Measurements from ENCODE around the gene SGMS1.

Gene SGMS1

DNA sequence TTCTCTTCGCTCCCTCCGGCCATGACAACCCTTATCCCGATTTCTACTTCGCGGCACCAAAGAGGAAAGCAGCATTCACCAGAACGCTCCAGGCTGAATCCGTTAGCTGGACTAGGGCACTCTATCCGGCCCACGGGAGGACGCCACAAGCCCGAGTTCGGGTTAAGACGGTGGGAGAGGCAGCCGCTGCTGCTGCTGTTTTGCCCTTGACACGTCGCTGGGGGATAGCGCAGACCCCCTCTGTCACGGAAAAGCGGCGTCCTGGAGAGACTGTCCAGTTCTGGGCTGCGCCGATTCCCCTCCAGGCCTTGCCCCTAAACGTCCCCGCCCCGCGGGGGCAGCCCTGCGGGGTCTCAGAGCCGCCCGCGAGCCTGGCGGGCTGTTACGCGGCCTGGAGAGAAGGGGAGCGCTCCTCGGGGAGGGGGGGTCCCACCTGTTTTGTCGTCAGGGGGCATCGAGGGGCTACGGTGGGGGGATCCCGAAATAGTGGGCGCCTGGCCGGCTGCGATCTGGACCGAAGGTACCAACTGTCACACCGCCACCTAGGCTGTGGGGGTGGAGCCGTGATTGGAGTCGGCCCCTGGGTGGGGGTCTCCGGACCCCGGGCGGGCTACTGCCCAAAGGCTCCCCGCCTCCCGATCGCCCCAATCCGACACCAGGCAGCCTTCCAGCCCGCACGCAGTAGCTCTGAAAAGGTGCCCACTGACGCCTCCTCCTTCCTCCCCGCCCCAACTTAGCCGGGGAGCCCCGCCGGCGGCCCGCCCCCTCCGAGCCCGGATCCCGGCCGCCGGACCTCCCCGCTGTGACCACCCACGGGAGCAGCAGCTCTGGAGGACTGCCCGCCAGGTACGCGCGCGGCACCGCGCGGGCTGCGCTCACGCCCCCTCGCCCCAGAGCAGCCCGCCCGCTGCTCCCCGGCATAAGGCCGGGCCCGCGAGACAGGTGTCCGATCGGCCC, 772 bp downstream of the SGMS1 start:
- DNase-seq (ENCODE audit: low read depth, low spot score): no peak
- Histone ChIP-seq H3K27me3 (ENCODE audit: insufficient read depth, insufficient read length) (peaks cover 7% of the 10 kb centered on the region), H3K4me1 (ENCODE audit: insufficient read depth, insufficient read length) (peaks cover 5% of the 10 kb centered on the region), H3K4me3 (ENCODE audit: insufficient read length, low read depth) (peak overlapping the region; percentile 64), H3K9me3 (ENCODE audit: insufficient read depth, low read length) (no peaks in the 10 kb centered on the region), H3K36me3 (ENCODE audit: insufficient read depth, insufficient read length, low read length) (no peaks in the 10 kb centered on the region), H3K9ac (ENCODE audit: insufficient read length, low read depth) (peak overlapping the region; percentile 77)
- TF ChIP-seq ZNF274 (IDR thresholded peaks at IDR 0.05; ENCODE audit: low read depth, low read length): no peak
- no peak for TF ChIP-seq YY1 (IDR thresholded peaks at IDR 0.05; ENCODE audit: insufficient read depth, insufficient read length)
- no peak for TF ChIP-seq SUZ12 (IDR thresholded peaks at IDR 0.05; ENCODE audit: extremely low read depth, insufficient read depth, insufficient read length)

DNA sequence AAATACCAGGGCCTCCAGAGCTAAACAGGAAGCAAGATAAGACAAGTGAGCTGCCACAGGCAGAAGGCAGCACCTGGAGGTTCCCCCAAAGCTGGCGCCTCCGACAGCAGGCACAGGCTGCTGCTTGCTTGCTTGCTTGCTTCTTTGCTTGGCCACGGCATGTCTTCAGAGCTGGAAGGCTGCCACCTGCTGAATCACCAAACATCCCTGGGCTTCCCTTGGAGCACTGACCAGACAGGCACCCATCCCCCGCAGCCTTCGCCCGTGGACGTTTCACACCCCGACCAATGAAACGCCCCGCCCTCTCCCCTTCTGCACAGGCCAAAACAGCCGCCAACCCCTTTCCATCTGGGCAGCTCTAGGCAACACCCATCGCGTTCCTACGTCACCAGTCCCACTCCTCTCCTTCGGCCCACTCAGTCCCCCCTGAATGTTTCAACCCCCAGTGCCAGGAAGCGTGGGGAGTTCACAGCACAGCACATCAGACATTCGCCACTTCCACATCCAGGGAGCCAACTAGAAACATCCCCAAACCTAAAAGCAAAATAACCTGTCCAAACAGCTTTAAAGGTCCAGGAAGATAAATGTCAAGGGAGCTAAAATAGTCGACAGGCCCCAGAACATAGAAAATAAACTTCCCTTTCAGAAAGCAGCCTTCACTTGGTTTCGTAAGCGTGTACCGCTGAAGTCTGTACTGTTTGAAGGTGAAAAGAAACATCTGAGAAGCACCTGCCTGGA, 1.6 kb downstream of the SGMS1 start:
- Histone ChIP-seq H3K4me1 (ENCODE audit: insufficient read depth, insufficient read length) (peaks cover 5% of the 10 kb centered on the region), H3K9ac (ENCODE audit: insufficient read length, low read depth) (peak overlapping the region; percentile 77), H3K36me3 (ENCODE audit: insufficient read depth, insufficient read length, low read length) (no peaks in the 10 kb centered on the region), H3K27me3 (ENCODE audit: insufficient read depth, insufficient read length) (peaks cover 7% of the 10 kb centered on the region), H3K9me3 (ENCODE audit: insufficient read depth, low read length) (no peaks in the 10 kb centered on the region), H3K4me3 (ENCODE audit: insufficient read length, low read depth) (peak overlapping the region; percentile 64)
- no peak for TF ChIP-seq YY1 (IDR thresholded peaks at IDR 0.05; ENCODE audit: insufficient read depth, insufficient read length)
- TF ChIP-seq ZNF274 (IDR thresholded peaks at IDR 0.05; ENCODE audit: low read depth, low read length): no peak
- TF ChIP-seq SUZ12 (IDR thresholded peaks at IDR 0.05; ENCODE audit: extremely low read depth, insufficient read depth, insufficient read length): no peak
- DNase-seq (ENCODE audit: low read depth, low spot score): no peak

DNA sequence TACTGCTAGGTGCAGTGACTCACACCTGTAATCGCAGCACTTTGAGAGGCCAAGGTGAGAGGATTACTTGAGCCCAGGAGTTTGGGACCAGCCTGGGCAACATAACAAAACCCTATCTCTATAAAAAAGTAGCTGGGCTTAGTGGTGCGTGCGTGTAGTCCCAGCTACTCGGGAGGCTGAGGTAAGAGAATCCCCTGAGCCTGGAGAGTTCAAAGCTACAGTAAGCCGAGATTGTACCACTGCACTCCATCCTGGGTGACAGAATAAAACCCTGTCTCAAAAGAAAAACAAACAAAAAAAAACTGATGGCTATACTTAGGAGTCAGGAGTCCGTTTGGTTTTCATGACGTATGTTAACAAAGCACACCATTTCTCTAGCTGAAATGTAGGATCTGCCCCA, 2.9 kb downstream of the SGMS1 start:
- H3K9ac ChIP-seq (ENCODE audit: insufficient read length, low read depth): no peak overlapping the region
- H3K27me3 ChIP-seq (ENCODE audit: insufficient read depth, insufficient read length): peaks cover 7% of the 10 kb centered on the region
- no peak overlapping the region for H3K4me3 ChIP-seq (ENCODE audit: insufficient read length, low read depth)
- no peaks in the 10 kb centered on the region for H3K9me3 ChIP-seq (ENCODE audit: insufficient read depth, low read length)
- H3K4me1 ChIP-seq (ENCODE audit: insufficient read depth, insufficient read length): peaks cover 5% of the 10 kb centered on the region
- no peaks in the 10 kb centered on the region for H3K36me3 ChIP-seq (ENCODE audit: insufficient read depth, insufficient read length, low read length)
- no peak for TF ChIP-seq YY1 (IDR thresholded peaks at IDR 0.05; ENCODE audit: insufficient read depth, insufficient read length)
- TF ChIP-seq ZNF274 (IDR thresholded peaks at IDR 0.05; ENCODE audit: low read depth, low read length): no peak
- TF ChIP-seq SUZ12 (IDR thresholded peaks at IDR 0.05; ENCODE audit: extremely low read depth, insufficient read depth, insufficient read length): no peak
- DNase-seq (ENCODE audit: low read depth, low spot score): no peak

DNA sequence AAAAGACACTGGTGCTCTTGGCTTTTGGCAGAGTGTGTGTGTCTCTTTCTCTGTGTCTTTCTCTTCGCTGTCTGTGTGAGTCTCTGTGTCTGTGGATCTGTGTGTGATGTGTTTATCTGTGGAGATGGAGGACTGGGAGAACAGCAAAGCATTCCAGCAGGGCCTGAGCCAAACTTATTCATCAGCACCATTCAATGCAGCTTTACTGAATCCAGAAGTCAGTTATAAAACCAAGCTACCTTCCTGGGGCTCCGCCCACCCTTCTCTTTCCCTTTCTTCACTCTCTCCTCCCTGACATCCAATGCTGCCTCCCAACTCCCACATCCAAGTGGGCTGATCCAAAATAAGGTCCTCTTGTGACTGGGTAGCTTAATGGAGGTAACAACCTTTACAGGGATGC, 3.9 kb downstream of the SGMS1 start:
- H3K4me3 ChIP-seq (ENCODE audit: insufficient read length, low read depth): no peak overlapping the region

DNA sequence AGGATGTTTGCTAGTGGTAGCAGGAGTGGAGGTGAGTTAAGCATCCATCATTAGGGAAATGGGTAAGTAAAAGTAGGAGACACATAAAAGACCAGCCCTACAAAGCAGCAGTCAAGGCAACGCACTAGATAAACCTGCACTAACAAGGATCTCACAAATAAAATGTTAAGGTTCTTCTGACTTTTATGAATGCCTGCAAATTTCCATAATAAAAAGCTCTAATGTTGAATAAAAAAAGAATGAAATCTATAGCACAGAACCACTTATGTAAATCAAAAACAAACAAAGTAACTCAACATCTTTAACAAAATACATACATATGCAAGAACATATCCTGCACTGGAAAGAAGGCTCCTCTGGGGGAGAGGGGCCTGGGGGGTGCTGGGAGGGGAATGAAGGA, 4.6 kb downstream of the SGMS1 start:
- H3K9ac ChIP-seq (ENCODE audit: insufficient read length, low read depth): no peak overlapping the region
- H3K36me3 ChIP-seq (ENCODE audit: insufficient read depth, insufficient read length, low read length): no peaks in the 10 kb centered on the region
- H3K27me3 ChIP-seq (ENCODE audit: insufficient read depth, insufficient read length): peaks cover 7% of the 10 kb centered on the region
- H3K4me1 ChIP-seq (ENCODE audit: insufficient read depth, insufficient read length): peaks cover 5% of the 10 kb centered on the region
- no peak overlapping the region for H3K4me3 ChIP-seq (ENCODE audit: insufficient read length, low read depth)
- no peaks in the 10 kb centered on the region for H3K9me3 ChIP-seq (ENCODE audit: insufficient read depth, low read length)
- TF ChIP-seq ZNF274 (IDR thresholded peaks at IDR 0.05; ENCODE audit: low read depth, low read length) (no peak), SUZ12 (IDR thresholded peaks at IDR 0.05; ENCODE audit: extremely low read depth, insufficient read depth, insufficient read length) (no peak), YY1 (IDR thresholded peaks at IDR 0.05; ENCODE audit: insufficient read depth, insufficient read length) (no peak)
- DNase-seq (ENCODE audit: low read depth, low spot score): no peak

More for the DNA sequence above, 3.9 kb downstream of the SGMS1 start:
- H3K4me1 ChIP-seq (ENCODE audit: insufficient read depth, insufficient read length): peaks cover 5% of the 10 kb centered on the region
- H3K9ac ChIP-seq (ENCODE audit: insufficient read length, low read depth): no peak overlapping the region
- no peak for DNase-seq (ENCODE audit: low read depth, low spot score)
- H3K9me3 ChIP-seq (ENCODE audit: insufficient read depth, low read length): no peaks in the 10 kb centered on the region
- no peak for TF ChIP-seq ZNF274 (IDR thresholded peaks at IDR 0.05; ENCODE audit: low read depth, low read length)
- TF ChIP-seq YY1 (IDR thresholded peaks at IDR 0.05; ENCODE audit: insufficient read depth, insufficient read length): no peak
- no peak for TF ChIP-seq SUZ12 (IDR thresholded peaks at IDR 0.05; ENCODE audit: extremely low read depth, insufficient read depth, insufficient read length)
- H3K36me3 ChIP-seq (ENCODE audit: insufficient read depth, insufficient read length, low read length): no peaks in the 10 kb centered on the region
- H3K27me3 ChIP-seq (ENCODE audit: insufficient read depth, insufficient read length): peaks cover 7% of the 10 kb centered on the region

DNA sequence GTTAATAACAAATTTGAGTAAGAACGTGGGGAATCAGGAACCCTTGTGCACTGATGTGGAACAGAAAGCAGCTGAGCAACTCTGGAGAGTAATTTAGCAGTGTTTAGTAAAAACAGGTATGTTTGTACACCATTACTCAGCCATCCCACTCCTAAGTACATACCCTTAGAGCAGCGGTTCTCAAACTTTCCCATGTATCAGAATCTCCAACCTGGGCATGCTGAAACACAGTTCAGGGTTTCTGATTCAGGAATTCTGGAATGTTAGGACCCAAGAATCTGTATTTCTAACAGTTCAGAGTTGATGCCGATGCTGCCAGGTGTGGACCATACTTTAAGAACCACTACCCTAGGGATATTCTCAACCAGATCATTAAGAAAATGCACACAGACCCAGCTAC, 5.1 kb downstream of the SGMS1 start:
- DNase-seq (ENCODE audit: low read depth, low spot score): no peak
- H3K4me1 ChIP-seq (ENCODE audit: insufficient read depth, insufficient read length): peaks cover 5% of the 10 kb centered on the region
- peaks cover 7% of the 10 kb centered on the region for H3K27me3 ChIP-seq (ENCODE audit: insufficient read depth, insufficient read length)
- no peaks in the 10 kb centered on the region for H3K36me3 ChIP-seq (ENCODE audit: insufficient read depth, insufficient read length, low read length)
- H3K9me3 ChIP-seq (ENCODE audit: insufficient read depth, low read length): no peaks in the 10 kb centered on the region
- TF ChIP-seq SUZ12 (IDR thresholded peaks at IDR 0.05; ENCODE audit: extremely low read depth, insufficient read depth, insufficient read length) (no peak), YY1 (IDR thresholded peaks at IDR 0.05; ENCODE audit: insufficient read depth, insufficient read length) (no peak), ZNF274 (IDR thresholded peaks at IDR 0.05; ENCODE audit: low read depth, low read length) (no peak)
- H3K4me3 ChIP-seq (ENCODE audit: insufficient read length, low read depth): no peak overlapping the region
- no peak overlapping the region for H3K9ac ChIP-seq (ENCODE audit: insufficient read length, low read depth)

DNA sequence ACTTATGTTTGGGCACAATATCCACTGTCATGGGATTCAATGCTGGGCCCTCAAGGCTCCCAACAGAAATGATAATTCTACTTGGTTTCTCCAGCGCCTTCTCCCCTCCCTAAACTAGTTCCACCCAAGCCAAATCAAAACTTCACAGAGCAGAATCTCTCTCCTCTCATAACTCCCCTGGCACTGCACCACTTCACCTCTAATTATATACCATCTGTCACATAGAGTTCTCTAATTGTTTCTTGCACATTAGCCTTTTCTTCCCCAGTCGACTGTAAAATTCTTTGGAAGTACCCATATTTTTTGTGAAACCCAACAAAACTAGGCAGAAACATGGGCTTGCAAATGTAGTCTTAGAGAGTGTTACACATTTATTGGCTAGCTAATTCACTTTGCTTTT, 8.1 kb downstream of the SGMS1 start:
- Histone ChIP-seq H3K27me3 (ENCODE audit: insufficient read depth, insufficient read length) (no peaks in the 10 kb centered on the region), H3K36me3 (ENCODE audit: insufficient read depth, insufficient read length, low read length) (no peaks in the 10 kb centered on the region), H3K9ac (ENCODE audit: insufficient read length, low read depth) (no peak overlapping the region), H3K4me1 (ENCODE audit: insufficient read depth, insufficient read length) (peaks cover 5% of the 10 kb centered on the region), H3K4me3 (ENCODE audit: insufficient read length, low read depth) (no peak overlapping the region), H3K9me3 (ENCODE audit: insufficient read depth, low read length) (no peaks in the 10 kb centered on the region)
- TF ChIP-seq YY1 (IDR thresholded peaks at IDR 0.05; ENCODE audit: insufficient read depth, insufficient read length) (no peak), ZNF274 (IDR thresholded peaks at IDR 0.05; ENCODE audit: low read depth, low read length) (no peak), SUZ12 (IDR thresholded peaks at IDR 0.05; ENCODE audit: extremely low read depth, insufficient read depth, insufficient read length) (no peak)
- no peak for DNase-seq (ENCODE audit: low read depth, low spot score)

Measured in NT2/D1 (cell line).